ENCODE results near the gene ADAM15. TPM values are rescaled to one million over a fixed set of nuclear protein-coding genes. Genes with fewer than 3 reads are reported as not detected.

Gene ADAM15
- polyA plus RNA-seq, 2 of the 4 experiments (the other 2 are of a cell fraction): 25.6 to 33.0 TPM

DNA sequence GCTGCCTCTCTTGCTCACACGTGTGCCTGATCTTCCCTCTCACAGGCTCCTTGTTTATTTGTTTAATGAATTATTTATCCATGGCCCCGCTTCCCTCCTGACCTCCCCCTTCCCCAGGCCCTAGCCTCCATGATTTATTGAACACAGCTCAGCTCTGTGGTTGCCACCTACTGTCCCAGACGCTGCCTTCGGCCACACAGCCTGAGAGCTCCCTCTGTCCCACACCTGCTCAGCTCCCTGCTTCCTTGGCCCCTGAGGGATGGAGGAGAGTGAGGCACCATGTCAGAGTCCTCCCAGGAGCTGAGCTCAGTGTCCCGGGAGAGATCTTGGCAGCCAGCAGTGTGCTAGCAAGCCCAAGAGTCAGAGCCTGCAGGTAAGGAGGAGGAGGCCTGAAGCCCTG lies 24.4 kb downstream of the ADAM15 start:
- H3K9me3 ChIP-seq: no peaks in the 10 kb centered on the region
- no peak overlapping the region for H3K27ac ChIP-seq
- H3K4me1 ChIP-seq: peaks cover 25% of the 10 kb centered on the region
- TF ChIP-seq TFCP2L1 (CRISPR knock-in tag; IDR thresholded peaks at IDR 0.05): no peak
- TF ChIP-seq, protein P1, sequence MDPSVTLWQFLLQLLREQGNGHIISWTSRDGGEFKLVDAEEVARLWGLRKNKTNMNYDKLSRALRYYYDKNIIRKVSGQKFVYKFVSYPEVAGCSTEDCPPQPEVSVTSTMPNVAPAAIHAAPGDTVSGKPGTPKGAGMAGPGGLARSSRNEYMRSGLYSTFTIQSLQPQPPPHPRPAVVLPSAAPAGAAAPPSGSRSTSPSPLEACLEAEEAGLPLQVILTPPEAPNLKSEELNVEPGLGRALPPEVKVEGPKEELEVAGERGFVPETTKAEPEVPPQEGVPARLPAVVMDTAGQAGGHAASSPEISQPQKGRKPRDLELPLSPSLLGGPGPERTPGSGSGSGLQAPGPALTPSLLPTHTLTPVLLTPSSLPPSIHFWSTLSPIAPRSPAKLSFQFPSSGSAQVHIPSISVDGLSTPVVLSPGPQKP (IDR thresholded peaks at IDR 0.05; ENCODE audit: low read depth, low read length): no peak
- TF ChIP-seq RARB (CRISPR knock-in tag; IDR thresholded peaks at IDR 0.05): no peak
- TF ChIP-seq, protein P2, sequence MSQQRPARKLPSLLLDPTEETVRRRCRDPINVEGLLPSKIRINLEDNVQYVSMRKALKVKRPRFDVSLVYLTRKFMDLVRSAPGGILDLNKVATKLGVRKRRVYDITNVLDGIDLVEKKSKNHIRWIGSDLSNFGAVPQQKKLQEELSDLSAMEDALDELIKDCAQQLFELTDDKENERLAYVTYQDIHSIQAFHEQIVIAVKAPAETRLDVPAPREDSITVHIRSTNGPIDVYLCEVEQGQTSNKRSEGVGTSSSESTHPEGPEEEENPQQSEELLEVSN (IDR thresholded peaks at IDR 0.05; ENCODE audit: borderline replicate concordance, low read depth): no peak
- no peak for TF ChIP-seq CEBPB (IDR thresholded peaks at IDR 0.05)
- no peak for TF ChIP-seq KDM1A (IDR thresholded peaks at IDR 0.05; ENCODE audit: low read depth)
- no peak for FAIRE-seq
- no peak for DNase-seq (ENCODE audit: low read depth in 1 of 2, low spot score in 1 of 2)
- CTCF ChIA-PET: interaction anchor here (0.5 to 27.3 kb wide), 7 partner anchors 9 to 515 kb away, joined by 3 to 350 read pairs (median 6); partner anchors contain the start of genes ADAM15, EFNA4 and KRTCAP2
- no peak for ATAC-seq
- 53% methylated on average over 5 of the region's 5 CpGs for WGBS (ENCODE audit: missing lambda C conversion rate)
- no peak overlapping the region for H3K4me2 ChIP-seq
- H3K4me3 ChIP-seq: no peak overlapping the region
- POLR2A ChIA-PET: no interaction called here

DNA sequence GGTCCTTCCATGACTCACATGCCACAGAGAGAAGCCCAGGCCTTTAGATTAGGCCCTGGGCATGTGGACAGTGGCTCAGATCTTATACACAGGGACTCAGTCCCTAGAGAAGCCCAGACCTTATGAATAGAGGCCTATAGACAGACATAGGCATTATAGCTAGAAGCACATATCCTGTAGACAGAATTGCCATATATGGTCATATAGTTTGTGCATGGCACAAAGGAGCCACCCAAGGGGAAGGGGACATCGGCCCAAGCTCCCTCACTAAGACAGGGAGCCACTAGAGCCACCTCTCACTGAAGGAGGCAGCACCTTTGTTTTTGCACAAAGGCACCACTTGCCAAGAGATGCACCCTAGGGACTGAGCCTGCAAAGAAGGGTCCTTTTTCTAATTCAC lies 25.3 kb downstream of the ADAM15 start:
- 67% methylated on average over 1 of the region's 1 CpG for WGBS (ENCODE audit: missing lambda C conversion rate)
- ATAC-seq: no peak
- no peak for FAIRE-seq

DNA sequence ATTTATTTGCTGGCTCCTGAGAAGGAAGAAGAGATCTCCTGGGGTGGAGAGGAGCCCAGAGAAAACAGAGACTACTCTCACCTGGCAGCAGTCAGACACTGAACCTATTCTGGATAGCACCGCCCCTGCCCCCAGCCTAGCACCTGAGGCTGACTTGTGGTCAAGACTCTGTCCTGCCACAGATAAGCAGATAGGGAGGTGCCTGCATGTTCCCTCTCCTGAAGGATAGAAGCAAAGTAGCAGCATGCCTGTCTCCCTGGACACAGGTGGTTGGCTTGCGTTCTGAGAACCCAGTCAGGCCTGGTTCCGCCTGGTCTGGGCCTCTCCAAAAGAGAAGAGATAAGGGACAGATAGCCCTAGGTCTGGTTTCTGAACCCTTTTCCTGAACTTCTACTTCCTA lies 26.2 kb downstream of the ADAM15 start:
- TF ChIP-seq, protein P3, sequence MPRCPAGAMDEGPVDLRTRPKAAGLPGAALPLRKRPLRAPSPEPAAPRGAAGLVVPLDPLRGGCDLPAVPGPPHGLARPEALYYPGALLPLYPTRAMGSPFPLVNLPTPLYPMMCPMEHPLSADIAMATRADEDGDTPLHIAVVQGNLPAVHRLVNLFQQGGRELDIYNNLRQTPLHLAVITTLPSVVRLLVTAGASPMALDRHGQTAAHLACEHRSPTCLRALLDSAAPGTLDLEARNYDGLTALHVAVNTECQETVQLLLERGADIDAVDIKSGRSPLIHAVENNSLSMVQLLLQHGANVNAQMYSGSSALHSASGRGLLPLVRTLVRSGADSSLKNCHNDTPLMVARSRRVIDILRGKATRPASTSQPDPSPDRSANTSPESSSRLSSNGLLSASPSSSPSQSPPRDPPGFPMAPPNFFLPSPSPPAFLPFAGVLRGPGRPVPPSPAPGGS (IDR thresholded peaks at IDR 0.05): no peak
- TF ChIP-seq NPAS2 (CRISPR knock-in tag; IDR thresholded peaks at IDR 0.05; ENCODE audit: borderline replicate concordance): no peak
- TF ChIP-seq BHLHE40 (IDR thresholded peaks at IDR 0.05; ENCODE audit: low read depth, low read length): no peak
- DNase-seq (ENCODE audit: low read depth in 1 of 2, low spot score in 1 of 2): no peak
- CTCF ChIA-PET: interaction anchor here (2.1 to 27.3 kb wide), 4 partner anchors 7 to 91 kb away, joined by 9 to 350 read pairs (median 168); partner anchors contain the start of genes ADAM15 and EFNA4
- POLR2A ChIA-PET: interaction anchor here (0.5 kb wide), 1 partner anchor 10 kb away, joined by 8 read pairs; no protein-coding TSS in a partner anchor
- no peaks in the 10 kb centered on the region for H3K9me3 ChIP-seq
- H3K4me1 ChIP-seq: peaks cover 39% of the 10 kb centered on the region
- H3K27ac ChIP-seq: no peak overlapping the region; a peak in 1 of 6 replicates
- no peak for ATAC-seq
- no peak overlapping the region for H3K4me3 ChIP-seq
- FAIRE-seq: no peak
- H3K4me2 ChIP-seq: no peak overlapping the region
- WGBS (ENCODE audit: missing lambda C conversion rate): 88% methylated on average over 2 of the region's 3 CpGs

More for the DNA sequence above, 25.3 kb downstream of the ADAM15 start:
- Histone ChIP-seq H3K4me1 (peaks cover 30% of the 10 kb centered on the region), H3K27ac (no peak overlapping the region), H3K4me3 (no peak overlapping the region), H3K4me2 (no peak overlapping the region), H3K9me3 (no peaks in the 10 kb centered on the region)
- no peak for DNase-seq (ENCODE audit: low read depth in 1 of 2, low spot score in 1 of 2)
- CTCF ChIA-PET: interaction anchor here (0.6 to 27.3 kb wide), 7 partner anchors 8 to 183 kb away, joined by 3 to 350 read pairs (median 9); partner anchors contain the start of genes ADAM15, EFNA4 and KRTCAP2
- POLR2A ChIA-PET: interaction anchor here (0.6 kb wide), 1 partner anchor 23 kb away, joined by 5 read pairs; no protein-coding TSS in a partner anchor
- TF ChIP-seq MYC (IDR thresholded peaks at IDR 0.05; ENCODE audit: borderline replicate concordance, low read length) (no peak), GATA3 (IDR thresholded peaks at IDR 0.05; ENCODE audit: borderline replicate concordance) (no peak), CHD4 (IDR thresholded peaks at IDR 0.05; ENCODE audit: borderline replicate concordance) (no peak), CBX2 (IDR thresholded peaks at IDR 0.05; ENCODE audit: borderline replicate concordance, low read depth) (no peak), MAFK (IDR thresholded peaks at IDR 0.05; ENCODE audit: partially characterized antibody) (no peak)
- TF ChIP-seq, protein P4, sequence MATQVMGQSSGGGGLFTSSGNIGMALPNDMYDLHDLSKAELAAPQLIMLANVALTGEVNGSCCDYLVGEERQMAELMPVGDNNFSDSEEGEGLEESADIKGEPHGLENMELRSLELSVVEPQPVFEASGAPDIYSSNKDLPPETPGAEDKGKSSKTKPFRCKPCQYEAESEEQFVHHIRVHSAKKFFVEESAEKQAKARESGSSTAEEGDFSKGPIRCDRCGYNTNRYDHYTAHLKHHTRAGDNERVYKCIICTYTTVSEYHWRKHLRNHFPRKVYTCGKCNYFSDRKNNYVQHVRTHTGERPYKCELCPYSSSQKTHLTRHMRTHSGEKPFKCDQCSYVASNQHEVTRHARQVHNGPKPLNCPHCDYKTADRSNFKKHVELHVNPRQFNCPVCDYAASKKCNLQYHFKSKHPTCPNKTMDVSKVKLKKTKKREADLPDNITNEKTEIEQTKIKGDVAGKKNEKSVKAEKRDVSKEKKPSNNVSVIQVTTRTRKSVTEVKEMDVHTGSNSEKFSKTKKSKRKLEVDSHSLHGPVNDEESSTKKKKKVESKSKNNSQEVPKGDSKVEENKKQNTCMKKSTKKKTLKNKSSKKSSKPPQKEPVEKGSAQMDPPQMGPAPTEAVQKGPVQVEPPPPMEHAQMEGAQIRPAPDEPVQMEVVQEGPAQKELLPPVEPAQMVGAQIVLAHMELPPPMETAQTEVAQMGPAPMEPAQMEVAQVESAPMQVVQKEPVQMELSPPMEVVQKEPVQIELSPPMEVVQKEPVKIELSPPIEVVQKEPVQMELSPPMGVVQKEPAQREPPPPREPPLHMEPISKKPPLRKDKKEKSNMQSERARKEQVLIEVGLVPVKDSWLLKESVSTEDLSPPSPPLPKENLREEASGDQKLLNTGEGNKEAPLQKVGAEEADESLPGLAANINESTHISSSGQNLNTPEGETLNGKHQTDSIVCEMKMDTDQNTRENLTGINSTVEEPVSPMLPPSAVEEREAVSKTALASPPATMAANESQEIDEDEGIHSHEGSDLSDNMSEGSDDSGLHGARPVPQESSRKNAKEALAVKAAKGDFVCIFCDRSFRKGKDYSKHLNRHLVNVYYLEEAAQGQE (IDR thresholded peaks at IDR 0.05): no peak

All from A549 (cell line).